ENCODE measurements around the gene ECSIT.

GRCh38 chr19:11534538-11534937 is 5.6 kb upstream of the ECSIT start:
- no peak for TF ChIP-seq CTCF (optimal IDR thresholded peaks at IDR 0.05 in 1 of 3, IDR thresholded peaks at IDR 0.05 in 1 of 3, conservative IDR thresholded peaks at IDR 0.05 in 1 of 3; ENCODE audit: extremely low read depth in 1 of 3, insufficient read depth in 2 of 3, low read length in 3 of 3)
- no peak for TF ChIP-seq EZH2 (IDR thresholded peaks at IDR 0.05; ENCODE audit: low read length)

Data from keratinocyte (primary cell).